Retinal pigment epithelial cell (primary cell): ENCODE data around the gene CCNG1.
"Not testable (repeated sequence)": the region's sequence is repeated elsewhere in the genome, so short reads cannot be mapped to it uniquely, and the experiment has no call there.

Experiments used
- DNase-seq: peaks from one replicate; pipeline ENCODE4 v3.0.0-alpha.2; 2010; ENCODE audit warnings: low read depth
- H3K4me3 ChIP-seq: 2 replicates; pipeline ENCODE4 v1.5.1; 2011; ENCODE audit warnings: mild to moderate bottlenecking, low read length, control low read depth, moderate library complexity
- CTCF ChIP-seq: conservative IDR thresholded peaks from 2 replicates; pipeline ENCODE4 v1.5.1; 2011; ENCODE audit warnings: low read depth, low read length, control low read depth, inconsistent platforms

Gene CCNG1

DNA sequence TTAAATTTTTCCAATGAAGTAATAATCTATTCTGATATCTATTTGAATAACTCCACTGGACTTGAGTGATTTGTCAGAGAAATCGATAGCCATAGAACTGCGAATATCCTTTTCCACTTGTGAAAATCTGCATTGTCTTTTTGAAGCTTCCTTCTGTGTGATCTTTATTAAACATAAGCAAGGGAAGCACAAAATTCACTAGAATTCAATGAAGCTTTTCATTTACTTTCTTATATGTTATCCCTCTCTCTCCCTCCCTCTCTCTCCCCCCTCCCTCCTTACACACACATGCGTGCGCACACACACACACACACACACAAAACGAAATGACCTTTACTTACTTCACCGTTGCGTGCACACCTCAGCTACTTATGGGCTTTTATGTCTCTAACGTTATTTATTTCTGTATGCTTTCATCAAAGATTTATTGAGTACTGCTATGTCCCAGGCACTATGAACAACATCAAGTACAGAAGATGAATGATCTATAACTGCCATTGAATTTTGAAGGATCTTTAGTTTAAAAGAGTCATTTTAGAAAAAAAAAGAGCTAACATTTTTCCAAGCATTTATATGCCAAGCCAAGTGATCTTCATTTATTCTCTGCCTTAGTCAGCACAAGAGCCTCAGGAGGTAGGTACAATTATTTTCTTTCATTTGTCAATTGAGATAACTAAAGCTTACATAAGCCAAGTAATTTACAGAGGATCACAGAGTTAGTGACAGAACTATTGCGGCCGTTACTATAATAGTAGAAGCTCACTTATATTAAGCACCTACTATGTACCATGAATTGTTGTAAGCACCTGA, 32.8 kb upstream of the CCNG1 start:
- no peak overlapping the region for H3K4me3 ChIP-seq
- DNase-seq, result no peak
- TF ChIP-seq CTCF, result no peak

- DNase-seq, result no peak
- no peak overlapping the region for H3K4me3 ChIP-seq
- no peak for TF ChIP-seq CTCF
Measured at GRCh38 chr5:163407034-163407655, 30.2 kb upstream of the CCNG1 start.

- no peak overlapping the region for H3K4me3 ChIP-seq
- peak; percentile 74 for DNase-seq
- TF ChIP-seq CTCF, result peak; percentile 84
Measured at GRCh38 chr5:163408311-163408923, 29.0 kb upstream of the CCNG1 start.

- no peak for TF ChIP-seq CTCF
- H3K4me3 ChIP-seq, result no peak overlapping the region
- peak; percentile 14 for DNase-seq
Measured at GRCh38 chr5:163409384-163409783, 28.0 kb upstream of the CCNG1 start.

- no peak overlapping the region for H3K4me3 ChIP-seq
- DNase-seq, result no peak
- TF ChIP-seq CTCF, result no peak
Measured at GRCh38 chr5:163410505-163410904, 26.9 kb upstream of the CCNG1 start.

GRCh38 chr5:163415673-163416072, 21.7 kb upstream of the CCNG1 start:
- H3K4me3 ChIP-seq, DNase-seq: not testable (repeated sequence)

DNA sequence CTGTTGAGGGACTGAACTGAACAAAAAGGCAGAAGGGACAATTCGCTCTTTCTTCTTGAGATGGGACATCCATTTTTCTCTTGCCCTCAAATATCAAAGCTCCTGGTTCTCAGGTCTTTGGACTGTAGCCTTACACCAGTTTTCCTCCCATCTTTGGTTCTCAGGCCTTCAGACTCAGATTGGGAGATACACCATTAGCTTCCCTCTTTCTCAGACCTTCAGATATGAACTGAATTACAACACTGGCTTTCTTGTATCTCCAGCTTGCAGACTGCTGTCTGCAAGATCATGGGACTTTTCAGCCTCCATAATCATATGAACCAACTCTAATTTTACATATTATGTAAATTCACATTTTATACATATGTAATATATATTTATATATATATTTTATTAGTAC, 12.6 kb upstream of the CCNG1 start:
- no peak for DNase-seq
- H3K4me3 ChIP-seq, result no peak overlapping the region
- TF ChIP-seq CTCF, result no peak

GRCh38 chr5:163426128-163426527, 11.3 kb upstream of the CCNG1 start:
- DNase-seq, H3K4me3 ChIP-seq: not testable (repeated sequence)
